Keratinocyte (primary cell): Measurements from ENCODE around the gene TRPM3. TPM values are rescaled to one million over a fixed set of nuclear protein-coding genes. Genes with fewer than 3 reads are reported as not detected.

Experiments used
- DNase-seq: peaks from one replicate; pipeline ENCODE4 v3.0.0-alpha.2; 2011; ENCODE audit warnings: low read depth, missing footprints, low spot score
- FAIRE-seq: peaks from 2 replicates; lab custom pipeline; 2011; peaks lifted over from hg19 to GRCh38; lab: Jason Lieb, UNC
- H2AFZ ChIP-seq: 2 replicates; pipeline ENCODE4 v1.6.0; 2012; ENCODE audit warnings: low read length, control low read depth, inconsistent platforms; ENCODE audit not compliant: control insufficient read depth
- H3K27ac ChIP-seq: 2 replicates; pipeline ENCODE4 v1.5.1; 2011; ENCODE audit warnings: low read length; ENCODE audit not compliant: control insufficient read depth, insufficient read depth
- H3K27me3 ChIP-seq: 3 replicates; pipeline ENCODE4 v1.6.0; 2011; ENCODE audit warnings: low read length; ENCODE audit not compliant: control insufficient read depth, insufficient read depth; ENCODE audit errors: extremely low read depth
- H3K36me3 ChIP-seq, 2 experiments: 2 replicates in 1 of 2; 3 replicates in 1 of 2; pipeline ENCODE4 v1.5.1; 2011; ENCODE audit warnings: low read length in 2 of 2, mild to moderate bottlenecking in 1 of 2; ENCODE audit not compliant: control insufficient read depth in 2 of 2, insufficient read depth in 2 of 2; ENCODE audit errors: extremely low read depth in 1 of 2
- H3K4me1 ChIP-seq: 3 replicates; pipeline ENCODE4 v1.5.1; 2011; ENCODE audit warnings: low read length; ENCODE audit not compliant: control insufficient read depth, insufficient read depth; ENCODE audit errors: extremely low read depth
- H3K4me2 ChIP-seq: 3 replicates; pipeline ENCODE4 v1.6.0; 2011; ENCODE audit warnings: low read depth, low read length; ENCODE audit not compliant: control insufficient read depth, insufficient read depth; ENCODE audit errors: extremely low read depth
- H3K4me3 ChIP-seq, 3 experiments: fragments of 200-600 bp in 1 of 3; sonication (generic) in 1 of 3; 2 replicates in 2 of 3; 3 replicates in 1 of 3; pipeline ENCODE4 v1.5.1; 2011 to 2016; ENCODE audit warnings: low read length in 3 of 3, mild to moderate bottlenecking in 3 of 3, control low read depth in 2 of 3, inconsistent platforms in 1 of 3, low read depth in 1 of 3, mixed read lengths in 1 of 3, mixed run types in 1 of 3, moderate library complexity in 1 of 3; ENCODE audit not compliant: control insufficient read depth in 2 of 3, insufficient read depth in 2 of 3; ENCODE audit errors: extremely low read depth in 1 of 3
- H3K79me2 ChIP-seq: 2 replicates; pipeline ENCODE4 v1.6.0; 2012; ENCODE audit warnings: low read length; ENCODE audit not compliant: control insufficient read depth, insufficient read depth
- H3K9ac ChIP-seq: 3 replicates; pipeline ENCODE4 v1.6.0; 2011; ENCODE audit warnings: low read length; ENCODE audit not compliant: control insufficient read depth, insufficient read depth; ENCODE audit errors: extremely low read depth
- H3K9me1 ChIP-seq: 3 replicates; pipeline ENCODE4 v1.6.0; 2011; ENCODE audit warnings: low read length; ENCODE audit not compliant: control insufficient read depth, insufficient read depth; ENCODE audit errors: extremely low read depth
- H3K9me3 ChIP-seq: 2 replicates; pipeline ENCODE4 v1.5.1; 2012; ENCODE audit warnings: low read depth, low read length; ENCODE audit not compliant: control insufficient read depth
- H4K20me1 ChIP-seq: 3 replicates; pipeline ENCODE4 v1.6.0; 2011; ENCODE audit warnings: low read length; ENCODE audit not compliant: control insufficient read depth, insufficient read depth; ENCODE audit errors: extremely low read depth
- EZH2 ChIP-seq: IDR thresholded peaks from one replicate; pipeline ENCODE4 v1.6.1; 2012; ENCODE audit warnings: inconsistent platforms, mild to moderate bottlenecking, low read length, moderate library complexity
- dilution Hi-C: fragments of 300-500 bp; cut with MboI; formaldehyde crosslinking; loops from one replicate; pipeline ENCODE4 v1.7.0; 2020; ENCODE audit warnings: low sequenced_read_pairs; ENCODE audit not compliant: extremely low pct_ligation_motif_present
- polyA plus RNA-seq, 5 experiments: library from polyadenylated mRNA; depleted of rRNA in 3 of 5; stranded (reverse) in 3 of 5; stranded (forward) in 1 of 5; unstranded in 1 of 5; fragments of >200 nt; gene quantifications; 1 replicate in 1 of 5; 2 replicates in 3 of 5; 3 replicates in 1 of 5; pipeline versions ENCODE4 v1.2.1 to v1.2.3, GENCODE V29; 2011 to 2012; ENCODE audit warnings: missing spikeins in 2 of 5, low read depth in 1 of 5, low replicate concordance in 1 of 5
- TF ChIP-seq, protein P1 (sequence below), 3 experiments: IDR thresholded peaks in 1 of 3; conservative IDR thresholded peaks in 1 of 3; optimal IDR thresholded peaks in 1 of 3; 2 replicates in 2 of 3; 3 replicates in 1 of 3; pipeline versions ENCODE3 to v1.5.1; 2011; ENCODE audit warnings: low read length in 3 of 3, mild to moderate bottlenecking in 3 of 3, moderate library complexity in 2 of 3, control low read depth in 1 of 3, inconsistent platforms in 1 of 3; ENCODE audit not compliant: insufficient read depth in 2 of 3; ENCODE audit errors: extremely low read depth in 1 of 3

TRPM3 gene
- polyA plus RNA-seq, 1 donor (not counting 4 experiments of a cell fraction or from before 2014, with no cell fraction given), result 0.03 TPM

DNA sequence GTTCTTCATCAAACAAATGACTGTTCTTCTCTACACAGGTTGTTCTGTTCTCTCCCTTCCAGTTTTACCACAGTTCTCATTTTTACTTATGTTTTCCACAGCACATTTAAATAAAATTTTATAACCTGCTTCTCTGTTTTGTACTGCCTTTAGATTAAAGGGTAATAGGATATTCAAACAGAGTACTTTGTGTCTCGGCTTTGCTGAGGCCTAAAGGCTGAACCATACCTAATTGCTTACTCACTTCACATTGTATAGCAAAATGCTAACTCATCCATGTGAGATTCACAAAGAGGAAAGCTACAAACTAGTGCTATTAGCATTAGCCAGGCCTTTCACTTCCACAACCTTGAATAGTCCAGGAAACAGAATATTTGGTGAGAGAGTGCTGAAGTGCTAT lies 200.3 kb downstream of the TRPM3 start:
- dilution Hi-C loops, result no loop called here
- no peak overlapping the region for H3K4me2 ChIP-seq
- no peak overlapping the region for H3K27ac ChIP-seq
- H3K4me1 ChIP-seq, result peaks cover 13% of the 10 kb centered on the region
- DNase-seq (no peak), FAIRE-seq (peak; percentile 77)
- no peaks in the 10 kb centered on the region for H4K20me1 ChIP-seq
- no peaks in the 10 kb centered on the region for H3K9me1 ChIP-seq
- H3K4me3 ChIP-seq, result no peak overlapping the region
- no peaks in the 10 kb centered on the region for H3K79me2 ChIP-seq
- H3K27me3 ChIP-seq, result no peaks in the 10 kb centered on the region
- H3K9me3 ChIP-seq, result no peaks in the 10 kb centered on the region
- H2AFZ ChIP-seq, result peak overlapping the region; percentile 16
- TF ChIP-seq, protein P1, sequence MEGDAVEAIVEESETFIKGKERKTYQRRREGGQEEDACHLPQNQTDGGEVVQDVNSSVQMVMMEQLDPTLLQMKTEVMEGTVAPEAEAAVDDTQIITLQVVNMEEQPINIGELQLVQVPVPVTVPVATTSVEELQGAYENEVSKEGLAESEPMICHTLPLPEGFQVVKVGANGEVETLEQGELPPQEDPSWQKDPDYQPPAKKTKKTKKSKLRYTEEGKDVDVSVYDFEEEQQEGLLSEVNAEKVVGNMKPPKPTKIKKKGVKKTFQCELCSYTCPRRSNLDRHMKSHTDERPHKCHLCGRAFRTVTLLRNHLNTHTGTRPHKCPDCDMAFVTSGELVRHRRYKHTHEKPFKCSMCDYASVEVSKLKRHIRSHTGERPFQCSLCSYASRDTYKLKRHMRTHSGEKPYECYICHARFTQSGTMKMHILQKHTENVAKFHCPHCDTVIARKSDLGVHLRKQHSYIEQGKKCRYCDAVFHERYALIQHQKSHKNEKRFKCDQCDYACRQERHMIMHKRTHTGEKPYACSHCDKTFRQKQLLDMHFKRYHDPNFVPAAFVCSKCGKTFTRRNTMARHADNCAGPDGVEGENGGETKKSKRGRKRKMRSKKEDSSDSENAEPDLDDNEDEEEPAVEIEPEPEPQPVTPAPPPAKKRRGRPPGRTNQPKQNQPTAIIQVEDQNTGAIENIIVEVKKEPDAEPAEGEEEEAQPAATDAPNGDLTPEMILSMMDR (optimal IDR thresholded peaks at IDR 0.05 in 1 of 3, IDR thresholded peaks at IDR 0.05 in 1 of 3, conservative IDR thresholded peaks at IDR 0.05 in 1 of 3; ENCODE audit: extremely low read depth in 1 of 3, insufficient read depth in 2 of 3, low read length in 3 of 3), result no peak
- no peak for TF ChIP-seq EZH2
- H3K9ac ChIP-seq, result no peak overlapping the region
- no peaks in the 10 kb centered on the region for H3K36me3 ChIP-seq

DNA sequence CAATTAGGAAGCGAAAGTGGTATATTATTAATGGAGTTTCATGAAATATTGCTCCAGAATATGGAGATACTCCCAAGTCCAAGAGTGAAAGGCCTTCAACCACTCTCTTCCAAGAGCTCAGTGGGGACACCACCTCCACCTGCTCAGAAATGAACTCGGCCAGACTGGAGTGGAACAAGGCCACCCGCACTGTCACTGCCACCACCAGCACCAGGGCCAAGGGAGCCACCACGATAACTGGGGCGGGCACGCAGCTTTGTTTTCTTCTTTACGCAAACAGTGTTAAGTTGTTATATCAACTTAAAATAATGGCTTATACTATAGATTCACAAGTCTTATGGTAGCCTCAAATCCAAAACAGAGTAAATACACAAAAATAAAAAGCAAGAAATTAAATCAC lies 204.1 kb downstream of the TRPM3 start:
- TF ChIP-seq EZH2, result no peak
- TF ChIP-seq, protein P1 (optimal IDR thresholded peaks at IDR 0.05 in 1 of 3, IDR thresholded peaks at IDR 0.05 in 1 of 3, conservative IDR thresholded peaks at IDR 0.05 in 1 of 3; ENCODE audit: extremely low read depth in 1 of 3, insufficient read depth in 2 of 3, low read length in 3 of 3), result no peak
- FAIRE-seq, result no peak
- peaks cover 6% of the 10 kb centered on the region for H3K4me1 ChIP-seq
- H3K4me2 ChIP-seq, result no peak overlapping the region
- dilution Hi-C loops, result no loop called here
- H3K79me2 ChIP-seq, result no peaks in the 10 kb centered on the region
- H3K27ac ChIP-seq, result no peak overlapping the region
- no peaks in the 10 kb centered on the region for H3K36me3 ChIP-seq
- DNase-seq, result no peak
- no peaks in the 10 kb centered on the region for H4K20me1 ChIP-seq
- H3K9me3 ChIP-seq, result no peaks in the 10 kb centered on the region
- H3K4me3 ChIP-seq, result no peak overlapping the region
- no peaks in the 10 kb centered on the region for H3K27me3 ChIP-seq
- H3K9me1 ChIP-seq, result no peaks in the 10 kb centered on the region
- no peak overlapping the region for H3K9ac ChIP-seq
- no peak overlapping the region for H2AFZ ChIP-seq
